Endothelial cell (in vitro differentiated cells): ENCODE data around the gene ATP9A. TPM values are rescaled to one million over a fixed set of nuclear protein-coding genes. Genes with fewer than 3 reads are reported as not detected.

Source experiments
- DNase-seq: peaks from one replicate; pipeline ENCODE4 v3.0.0; 2021; ENCODE audit warnings: low spot score
- H3K27ac Mint-ChIP-seq: one replicate; pipeline ENCODE4 v1.8.0; 2021; ENCODE audit warnings: mixed read lengths, inconsistent platforms; ENCODE audit not compliant: unreplicated experiment
- H3K27me3 Mint-ChIP-seq: one replicate; pipeline ENCODE4 v1.8.0; 2021; ENCODE audit warnings: mild to moderate bottlenecking, moderate library complexity, mixed read lengths, inconsistent platforms; ENCODE audit not compliant: unreplicated experiment
- H3K36me3 Mint-ChIP-seq: one replicate; pipeline ENCODE4 v1.8.0; 2021; ENCODE audit warnings: mild to moderate bottlenecking, low read depth, mixed read lengths, inconsistent platforms; ENCODE audit not compliant: unreplicated experiment
- H3K4me1 Mint-ChIP-seq: one replicate; pipeline ENCODE4 v1.8.0; 2021; ENCODE audit warnings: mild to moderate bottlenecking, mixed read lengths, inconsistent platforms; ENCODE audit not compliant: unreplicated experiment
- H3K4me3 Mint-ChIP-seq: one replicate; pipeline ENCODE4 v1.8.0; 2021; ENCODE audit warnings: mild to moderate bottlenecking, mixed read lengths, inconsistent platforms; ENCODE audit not compliant: unreplicated experiment
- H3K9me3 Mint-ChIP-seq: one replicate; pipeline ENCODE4 v1.8.0; 2021; ENCODE audit warnings: mixed read lengths, inconsistent platforms; ENCODE audit not compliant: unreplicated experiment
- total RNA-seq: library from RNA; stranded (reverse); fragmentation: NEBNext Ultra II Directional; extraction: Animal tissue kit (Norgen Biotek cat#: 25700); gene quantifications from one replicate; pipeline ENCODE4 v1.2.1, GENCODE V29; 2021; ENCODE audit not compliant: unreplicated experiment
- TF ChIP-seq, protein P1 (sequence below): fragments of 200-600 bp; sonication (generic); IDR thresholded peaks from one replicate; pipeline ENCODE4 v1.5.0; 2021; ENCODE audit warnings: antibody characterized with exemption; ENCODE audit not compliant: unreplicated experiment

ATP9A gene
- total RNA-seq, 1 donor from 2014 or later = 30.6 TPM

DNA sequence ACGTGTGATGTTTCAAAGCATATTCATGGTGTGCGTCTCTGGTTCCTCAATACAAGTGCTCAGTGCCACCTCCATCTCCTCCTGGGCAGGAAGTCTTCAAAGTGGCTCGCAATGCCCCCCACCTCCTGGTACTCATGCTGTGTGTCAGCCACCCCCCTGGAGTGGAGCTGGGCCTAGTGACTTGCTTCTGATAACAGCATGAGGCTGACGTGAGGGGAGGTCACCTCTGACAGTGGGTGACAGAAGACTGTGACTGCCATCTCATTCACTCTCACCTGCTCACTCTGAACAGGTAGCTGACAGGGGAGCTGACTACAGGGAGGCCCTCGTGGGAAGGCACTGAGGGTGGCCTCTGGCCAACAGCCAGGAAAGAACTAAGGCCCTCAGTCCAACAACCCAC is 133.3 kb downstream of the ATP9A start:
- H3K4me3 Mint-ChIP-seq = no peak overlapping the region
- no peaks in the 10 kb centered on the region for H3K36me3 Mint-ChIP-seq
- no peaks in the 10 kb centered on the region for H3K9me3 Mint-ChIP-seq
- DNase-seq = no peak
- no peak overlapping the region for H3K27ac Mint-ChIP-seq
- no peaks in the 10 kb centered on the region for H3K4me1 Mint-ChIP-seq
- TF ChIP-seq, protein P1, sequence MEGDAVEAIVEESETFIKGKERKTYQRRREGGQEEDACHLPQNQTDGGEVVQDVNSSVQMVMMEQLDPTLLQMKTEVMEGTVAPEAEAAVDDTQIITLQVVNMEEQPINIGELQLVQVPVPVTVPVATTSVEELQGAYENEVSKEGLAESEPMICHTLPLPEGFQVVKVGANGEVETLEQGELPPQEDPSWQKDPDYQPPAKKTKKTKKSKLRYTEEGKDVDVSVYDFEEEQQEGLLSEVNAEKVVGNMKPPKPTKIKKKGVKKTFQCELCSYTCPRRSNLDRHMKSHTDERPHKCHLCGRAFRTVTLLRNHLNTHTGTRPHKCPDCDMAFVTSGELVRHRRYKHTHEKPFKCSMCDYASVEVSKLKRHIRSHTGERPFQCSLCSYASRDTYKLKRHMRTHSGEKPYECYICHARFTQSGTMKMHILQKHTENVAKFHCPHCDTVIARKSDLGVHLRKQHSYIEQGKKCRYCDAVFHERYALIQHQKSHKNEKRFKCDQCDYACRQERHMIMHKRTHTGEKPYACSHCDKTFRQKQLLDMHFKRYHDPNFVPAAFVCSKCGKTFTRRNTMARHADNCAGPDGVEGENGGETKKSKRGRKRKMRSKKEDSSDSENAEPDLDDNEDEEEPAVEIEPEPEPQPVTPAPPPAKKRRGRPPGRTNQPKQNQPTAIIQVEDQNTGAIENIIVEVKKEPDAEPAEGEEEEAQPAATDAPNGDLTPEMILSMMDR = no peak
- peaks cover 7% of the 10 kb centered on the region for H3K27me3 Mint-ChIP-seq

DNA sequence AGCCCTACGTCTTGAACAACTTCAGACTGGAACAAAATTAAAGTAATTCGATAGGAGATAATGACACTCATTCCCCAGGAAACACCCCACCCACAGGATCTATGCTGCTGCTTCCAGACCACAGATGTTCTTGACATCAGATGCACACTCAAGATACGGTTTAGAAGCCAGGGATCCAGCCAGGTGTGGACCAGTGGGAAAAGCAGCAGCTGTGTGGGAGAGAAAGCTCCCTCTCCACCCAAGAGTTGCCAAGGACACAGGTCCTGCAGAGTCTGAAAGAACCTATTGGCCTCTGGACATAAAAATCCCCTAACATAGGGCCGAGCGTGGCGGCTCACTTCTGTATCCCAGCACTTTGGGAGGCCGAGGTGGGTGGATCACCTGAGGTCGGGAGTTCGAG is 133.9 kb downstream of the ATP9A start:
- Mint-ChIP-seq H3K4me1 (no peaks in the 10 kb centered on the region), H3K27me3 (peaks cover 7% of the 10 kb centered on the region), H3K4me3 (no peak overlapping the region), H3K27ac (no peak overlapping the region), H3K36me3 (no peaks in the 10 kb centered on the region), H3K9me3 (no peaks in the 10 kb centered on the region)
- no peak for DNase-seq
- TF ChIP-seq, protein P1 = no peak

DNA sequence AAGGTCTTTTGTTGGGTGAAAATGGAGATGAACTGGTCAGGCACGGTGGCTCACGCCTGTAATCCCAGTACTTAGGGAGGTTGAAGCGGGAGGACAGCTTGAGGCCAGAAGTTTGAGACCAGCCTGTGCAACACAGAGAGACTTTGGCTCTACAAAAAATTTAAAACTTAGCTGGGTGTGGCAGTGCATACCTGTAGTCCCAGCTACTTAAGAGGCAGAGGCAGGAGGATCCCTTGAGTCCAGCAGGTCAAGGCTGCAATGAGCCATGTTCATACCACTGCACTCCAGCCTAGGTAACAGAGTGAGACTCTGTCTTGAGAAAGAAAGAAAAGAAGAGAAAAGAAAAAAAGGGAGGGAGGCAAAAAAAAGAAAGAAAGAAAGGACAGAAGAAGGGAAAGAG is 134.8 kb downstream of the ATP9A start:
- DNase-seq = no peak
- Mint-ChIP-seq H3K36me3 (no peaks in the 10 kb centered on the region), H3K4me1 (no peaks in the 10 kb centered on the region), H3K27me3 (peaks cover 7% of the 10 kb centered on the region), H3K27ac (no peak overlapping the region), H3K9me3 (no peaks in the 10 kb centered on the region), H3K4me3 (no peak overlapping the region)
- TF ChIP-seq, protein P1 = no peak

DNA sequence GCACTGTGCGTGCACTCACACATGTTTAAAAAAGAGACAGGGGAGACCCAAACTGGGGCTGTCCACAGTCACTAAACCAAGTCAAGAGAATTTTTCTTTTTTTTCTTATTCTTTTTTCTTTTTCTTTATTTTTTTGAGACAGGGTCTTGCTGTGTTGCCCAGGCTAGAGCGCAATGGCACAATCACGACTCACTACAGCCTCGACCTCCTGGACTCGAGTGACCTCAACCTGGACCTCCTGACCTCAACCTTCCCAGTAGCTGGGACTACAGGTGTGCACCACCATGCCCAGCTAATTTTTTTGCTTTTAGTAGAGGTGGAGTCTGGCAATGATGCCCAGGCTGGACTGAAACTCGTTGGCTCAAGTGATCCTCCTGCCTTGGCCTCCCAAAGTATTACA is 136.2 kb downstream of the ATP9A start:
- TF ChIP-seq, protein P1 = no peak
- no peak for DNase-seq
- no peaks in the 10 kb centered on the region for H3K36me3 Mint-ChIP-seq
- no peak overlapping the region for H3K27ac Mint-ChIP-seq
- no peaks in the 10 kb centered on the region for H3K4me1 Mint-ChIP-seq
- peaks cover 7% of the 10 kb centered on the region for H3K27me3 Mint-ChIP-seq
- H3K4me3 Mint-ChIP-seq = no peak overlapping the region
- no peaks in the 10 kb centered on the region for H3K9me3 Mint-ChIP-seq

DNA sequence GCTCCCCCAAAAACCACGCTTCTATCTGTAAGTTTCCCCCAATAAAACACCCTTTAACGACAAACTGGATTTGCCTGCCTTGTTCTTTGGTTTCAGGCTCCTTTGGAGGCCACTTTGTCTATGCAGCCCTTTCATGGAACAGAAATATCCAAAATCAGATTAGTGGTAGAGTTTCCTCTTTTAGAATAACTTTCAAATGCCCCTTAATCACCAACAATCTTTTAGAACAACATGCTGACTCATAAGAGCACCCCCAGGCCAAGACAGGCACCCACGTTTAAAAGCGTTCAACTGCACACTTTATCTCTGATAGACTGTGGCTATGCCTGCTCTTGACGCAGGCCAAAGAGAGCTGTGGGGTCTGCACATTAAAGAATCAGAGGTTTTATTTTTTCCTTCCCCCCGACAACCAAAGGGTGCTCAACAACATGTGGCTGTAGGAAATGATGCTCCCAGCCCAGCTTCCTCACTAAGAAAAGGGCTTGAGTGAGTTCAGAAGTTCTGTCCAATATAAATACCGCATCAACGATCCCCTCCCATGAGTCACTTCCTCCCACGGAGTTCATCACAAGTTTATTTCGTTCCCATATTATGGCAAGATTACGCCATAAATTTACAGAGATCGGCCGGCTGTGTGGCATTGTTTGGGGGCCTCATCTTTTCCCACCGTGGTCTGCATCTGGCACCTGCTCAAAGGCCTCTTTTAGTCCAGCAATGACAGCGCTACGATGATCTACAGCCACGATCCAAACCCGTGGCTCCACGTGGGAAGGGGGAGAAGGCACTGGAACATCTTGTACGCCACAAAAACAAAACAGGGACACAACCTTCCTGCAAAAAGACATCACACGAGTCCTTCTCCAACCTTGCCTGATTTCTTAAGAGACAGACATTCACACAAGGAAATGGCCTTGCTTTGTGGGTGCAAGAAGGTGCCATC is 136.9 kb downstream of the ATP9A start:
- peaks cover 6% of the 10 kb centered on the region for H3K27me3 Mint-ChIP-seq

More for the DNA sequence above, 136.9 kb downstream of the ATP9A start:
- Mint-ChIP-seq H3K36me3 (no peaks in the 10 kb centered on the region), H3K9me3 (no peaks in the 10 kb centered on the region), H3K4me3 (no peak overlapping the region), H3K4me1 (no peaks in the 10 kb centered on the region), H3K27ac (no peak overlapping the region)
- DNase-seq = no peak
- TF ChIP-seq, protein P1 = no peak
